Cardiac muscle cell (in vitro differentiated cells and primary cell): ENCODE results near the gene LRFN3. TPM values are rescaled to one million over a fixed set of nuclear protein-coding genes. Genes with fewer than 3 reads are reported as not detected.
"Not testable (repeated sequence)": the region's sequence is repeated elsewhere in the genome, so short reads cannot be mapped to it uniquely, and the experiment has no call there.

ENCODE experiments used
- DNase-seq, 2 donors: peaks; one replicate each; pipeline versions ENCODE4 v3.0.0 to v3.0.0-alpha.2; 2010 to 2017; ENCODE audit warnings: low read depth in 1 of 2, low spot score in 1 of 2
- H3K27ac ChIP-seq: fragments of 200-600 bp; sonication (generic); 2 replicates; pipeline ENCODE4 v1.5.1; 2016
- H3K27me3 ChIP-seq: fragments of 200-600 bp; sonication (generic); 2 replicates; pipeline ENCODE4 v1.6.0; 2016; ENCODE audit warnings: control low read depth
- H3K36me3 ChIP-seq: fragments of 200-600 bp; sonication (generic); 2 replicates; pipeline ENCODE4 v1.5.1; 2016; ENCODE audit warnings: control low read depth
- H3K4me1 ChIP-seq: fragments of 200-600 bp; sonication (generic); 2 replicates; pipeline ENCODE4 v1.8.1; 2017; ENCODE audit warnings: low read depth, mild to moderate bottlenecking, mixed run types
- H3K4me3 ChIP-seq: fragments of 200-600 bp; sonication (generic); 2 replicates; pipeline ENCODE4 v1.5.1; 2016; ENCODE audit warnings: mild to moderate bottlenecking
- H3K9me3 ChIP-seq: fragments of 200-600 bp; sonication (generic); 2 replicates; pipeline ENCODE4 v1.5.1; 2017; ENCODE audit warnings: low read depth, mild to moderate bottlenecking, control low read depth
- polyA plus RNA-seq: library from polyadenylated mRNA; unstranded; fragments of >200 nt; fragmentation: Nextera tagmentation; extraction: Ambion mirVana; gene quantifications from 2 replicates; pipeline ENCODE4 v1.2.1, GENCODE V29; 2016
- total RNA-seq: library from RNA; depleted of rRNA; stranded (reverse); fragments of >200 nt; gene quantifications from 2 replicates; pipeline ENCODE4 v1.2.3, GENCODE V29; 2016
- TF ChIP-seq, protein P1 (sequence below): IDR thresholded peaks from 2 replicates; pipeline ENCODE4 v1.5.1; 2012; ENCODE audit warnings: low read depth, mild to moderate bottlenecking, low read length

Gene LRFN3
- total and polyA plus RNA-seq, 2 experiments from 2014 or later, result 14.3 to 16.0 TPM

DNA sequence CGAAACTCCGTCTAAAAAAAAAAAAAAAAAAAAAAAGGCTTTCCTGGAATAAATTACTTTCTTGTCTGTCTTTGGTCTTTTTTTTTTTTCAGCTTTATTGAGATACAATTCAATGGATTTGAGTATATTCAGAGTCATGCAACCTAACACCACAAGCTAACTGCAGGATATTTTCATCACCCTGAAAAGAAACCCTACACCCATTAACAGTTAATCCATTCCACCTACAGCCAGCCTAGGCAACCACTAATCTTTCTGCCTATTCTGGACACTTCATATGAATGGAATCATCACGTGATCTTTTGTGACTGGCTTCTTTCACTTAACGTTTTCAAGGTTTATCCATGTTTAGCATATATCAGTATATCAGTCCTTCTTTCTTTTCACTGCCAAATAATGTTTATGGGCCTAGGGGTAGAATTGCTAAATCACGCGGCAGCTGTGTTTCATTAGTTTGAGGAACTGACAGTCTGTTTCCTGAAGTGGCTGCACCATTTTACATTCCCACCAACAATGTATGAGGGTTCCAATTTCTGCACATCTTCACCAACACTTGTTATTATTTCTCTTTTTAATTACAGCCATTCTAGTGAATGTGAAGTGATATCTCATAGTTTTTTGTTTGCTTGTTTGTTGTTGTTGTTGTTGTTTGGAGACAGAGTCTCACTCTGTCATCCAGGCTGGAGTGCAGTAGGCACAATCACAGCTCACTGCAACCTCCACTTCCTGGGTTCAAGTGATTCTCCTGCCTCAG, 19.9 kb downstream of the LRFN3 start:
- no peaks in the 10 kb centered on the region for H3K9me3 ChIP-seq
- TF ChIP-seq, protein P1, sequence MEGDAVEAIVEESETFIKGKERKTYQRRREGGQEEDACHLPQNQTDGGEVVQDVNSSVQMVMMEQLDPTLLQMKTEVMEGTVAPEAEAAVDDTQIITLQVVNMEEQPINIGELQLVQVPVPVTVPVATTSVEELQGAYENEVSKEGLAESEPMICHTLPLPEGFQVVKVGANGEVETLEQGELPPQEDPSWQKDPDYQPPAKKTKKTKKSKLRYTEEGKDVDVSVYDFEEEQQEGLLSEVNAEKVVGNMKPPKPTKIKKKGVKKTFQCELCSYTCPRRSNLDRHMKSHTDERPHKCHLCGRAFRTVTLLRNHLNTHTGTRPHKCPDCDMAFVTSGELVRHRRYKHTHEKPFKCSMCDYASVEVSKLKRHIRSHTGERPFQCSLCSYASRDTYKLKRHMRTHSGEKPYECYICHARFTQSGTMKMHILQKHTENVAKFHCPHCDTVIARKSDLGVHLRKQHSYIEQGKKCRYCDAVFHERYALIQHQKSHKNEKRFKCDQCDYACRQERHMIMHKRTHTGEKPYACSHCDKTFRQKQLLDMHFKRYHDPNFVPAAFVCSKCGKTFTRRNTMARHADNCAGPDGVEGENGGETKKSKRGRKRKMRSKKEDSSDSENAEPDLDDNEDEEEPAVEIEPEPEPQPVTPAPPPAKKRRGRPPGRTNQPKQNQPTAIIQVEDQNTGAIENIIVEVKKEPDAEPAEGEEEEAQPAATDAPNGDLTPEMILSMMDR, result no peak
- H3K27me3 ChIP-seq, result peaks cover 47% of the 10 kb centered on the region
- no peak overlapping the region for H3K4me3 ChIP-seq
- DNase-seq, result no peak
- no peak overlapping the region for H3K27ac ChIP-seq
- H3K36me3 ChIP-seq, result no peaks in the 10 kb centered on the region
- H3K4me1 ChIP-seq, result no peaks in the 10 kb centered on the region

DNA sequence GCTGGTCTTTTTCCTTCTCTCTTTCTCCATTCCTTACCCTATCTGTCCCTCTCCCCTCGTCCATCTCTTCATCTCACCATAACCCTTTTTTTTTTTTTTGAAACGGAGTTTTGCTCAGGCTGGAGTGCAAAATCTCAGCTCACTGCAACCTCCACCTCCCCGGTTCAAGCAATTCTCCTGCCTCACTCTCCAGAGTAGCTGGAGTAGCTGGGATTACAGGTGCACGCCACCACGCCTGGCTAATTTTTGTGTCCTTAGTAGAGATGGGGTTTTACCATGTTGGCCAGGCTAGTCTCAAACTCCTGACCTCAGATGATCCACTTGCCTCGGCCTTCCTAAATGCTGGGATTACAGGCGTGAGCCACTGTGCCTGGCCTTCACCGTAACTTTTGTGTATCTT, 21.2 kb downstream of the LRFN3 start:
- DNase-seq, H3K27ac ChIP-seq, H3K4me1 ChIP-seq, H3K4me3 ChIP-seq, H3K9me3 ChIP-seq, H3K36me3 ChIP-seq: not testable (repeated sequence)
- H3K27me3 ChIP-seq, result peaks cover 54% of the 10 kb centered on the region

DNA sequence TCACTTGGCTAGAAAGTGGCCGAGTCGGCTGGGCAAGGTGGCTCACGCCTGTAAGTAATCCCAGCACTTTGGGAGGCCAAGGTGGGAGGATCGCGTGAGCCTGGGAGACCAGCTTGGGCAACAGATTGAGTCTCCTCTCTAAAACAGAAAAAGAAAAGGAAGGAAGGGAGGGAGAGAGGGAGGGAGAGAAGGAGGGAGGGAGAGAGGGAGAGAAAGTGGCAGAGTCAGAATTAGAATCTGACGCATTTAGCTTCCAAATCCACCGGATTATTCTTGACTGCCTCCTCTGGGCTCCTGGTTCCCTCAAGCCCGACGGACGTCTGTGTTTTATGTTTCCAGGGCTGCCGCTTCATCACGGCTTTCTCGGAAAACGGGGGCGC, 22.5 kb downstream of the LRFN3 start:
- H3K4me3 ChIP-seq, result no peak overlapping the region
- H3K27ac ChIP-seq, result no peak overlapping the region
- TF ChIP-seq, protein P1, result no peak
- no peaks in the 10 kb centered on the region for H3K9me3 ChIP-seq
- DNase-seq, result no peak
- H3K4me1 ChIP-seq, result no peaks in the 10 kb centered on the region
- H3K27me3 ChIP-seq, result peaks cover 54% of the 10 kb centered on the region
- no peaks in the 10 kb centered on the region for H3K36me3 ChIP-seq

DNA sequence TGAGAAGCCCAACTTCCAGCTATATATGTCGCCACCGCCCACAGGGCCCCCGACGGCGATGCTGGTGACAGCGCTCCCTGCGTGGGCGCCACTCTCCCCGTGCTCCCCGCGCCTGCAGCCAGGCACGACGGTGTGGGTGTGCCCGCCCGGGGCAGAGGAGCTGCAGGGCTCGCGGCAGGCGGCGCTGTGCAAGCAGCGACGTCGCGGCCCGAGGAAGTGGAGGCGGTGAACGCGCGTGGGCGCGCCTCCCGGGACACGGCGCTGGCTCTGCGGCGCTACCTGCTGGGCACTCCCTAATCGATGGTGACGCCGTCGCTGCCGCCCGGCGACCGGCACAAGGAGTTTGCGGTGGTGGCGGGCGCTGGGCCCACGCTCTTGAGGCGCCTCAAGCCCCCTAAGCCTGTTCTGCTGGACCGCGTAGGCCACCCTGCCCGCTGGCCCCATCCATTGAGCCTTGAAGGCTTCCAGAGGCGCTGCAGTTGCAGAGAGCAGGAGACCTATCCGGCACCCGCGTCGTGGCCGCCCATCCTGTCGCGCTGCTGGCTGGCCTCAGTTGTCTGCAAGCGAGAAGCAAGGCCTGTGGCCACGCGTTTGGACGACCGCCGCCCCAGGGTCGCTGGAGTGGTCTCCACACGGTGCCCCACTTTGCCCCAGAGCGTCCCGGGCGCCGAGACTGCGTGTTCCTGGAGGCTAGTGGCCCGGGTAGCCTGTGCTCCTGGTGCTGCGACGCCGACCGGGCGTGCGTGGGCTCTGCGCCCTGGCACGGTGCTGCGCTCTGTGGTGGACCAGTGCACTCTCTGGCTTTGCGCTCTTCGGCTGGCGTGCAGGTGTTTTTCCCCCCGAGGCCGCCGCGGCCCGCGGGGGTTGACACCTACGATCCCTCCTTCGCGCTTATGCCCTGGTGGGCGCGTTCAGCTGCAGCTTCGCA, 23.1 kb downstream of the LRFN3 start:
- peaks cover 54% of the 10 kb centered on the region for H3K27me3 ChIP-seq
- H3K36me3 ChIP-seq, result no peaks in the 10 kb centered on the region
- DNase-seq, result no peak

DNA sequence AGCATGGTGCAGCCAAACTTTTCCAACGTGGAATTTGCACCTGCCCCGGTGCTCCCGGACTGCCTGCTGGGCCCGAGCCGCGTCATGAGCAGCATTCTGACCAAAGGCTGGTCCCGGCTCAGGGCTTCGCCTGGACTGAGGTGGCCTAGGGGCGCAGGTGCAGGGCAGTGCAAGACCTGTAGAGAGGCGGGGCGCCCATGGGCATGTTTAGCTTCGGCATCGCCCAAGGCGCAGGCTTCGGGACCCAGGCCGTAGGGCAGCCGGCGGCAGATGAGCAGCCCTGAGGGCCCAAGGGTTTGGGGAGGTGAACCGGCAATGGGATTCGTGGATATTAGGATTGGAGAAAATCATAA, 23.8 kb downstream of the LRFN3 start:
- Histone ChIP-seq H3K27me3 (peaks cover 54% of the 10 kb centered on the region), H3K27ac (no peak overlapping the region), H3K36me3 (no peaks in the 10 kb centered on the region), H3K9me3 (no peaks in the 10 kb centered on the region), H3K4me1 (no peaks in the 10 kb centered on the region), H3K4me3 (no peak overlapping the region)
- DNase-seq, result no peak
- TF ChIP-seq, protein P1, result no peak

More for the DNA sequence above, 23.1 kb downstream of the LRFN3 start:
- no peaks in the 10 kb centered on the region for H3K4me1 ChIP-seq
- H3K27ac ChIP-seq, result no peak overlapping the region
- no peaks in the 10 kb centered on the region for H3K9me3 ChIP-seq
- H3K4me3 ChIP-seq, result no peak overlapping the region
- TF ChIP-seq, protein P1, result peak; percentile 36
